ENCODE data around the gene CDCP2.

DNA sequence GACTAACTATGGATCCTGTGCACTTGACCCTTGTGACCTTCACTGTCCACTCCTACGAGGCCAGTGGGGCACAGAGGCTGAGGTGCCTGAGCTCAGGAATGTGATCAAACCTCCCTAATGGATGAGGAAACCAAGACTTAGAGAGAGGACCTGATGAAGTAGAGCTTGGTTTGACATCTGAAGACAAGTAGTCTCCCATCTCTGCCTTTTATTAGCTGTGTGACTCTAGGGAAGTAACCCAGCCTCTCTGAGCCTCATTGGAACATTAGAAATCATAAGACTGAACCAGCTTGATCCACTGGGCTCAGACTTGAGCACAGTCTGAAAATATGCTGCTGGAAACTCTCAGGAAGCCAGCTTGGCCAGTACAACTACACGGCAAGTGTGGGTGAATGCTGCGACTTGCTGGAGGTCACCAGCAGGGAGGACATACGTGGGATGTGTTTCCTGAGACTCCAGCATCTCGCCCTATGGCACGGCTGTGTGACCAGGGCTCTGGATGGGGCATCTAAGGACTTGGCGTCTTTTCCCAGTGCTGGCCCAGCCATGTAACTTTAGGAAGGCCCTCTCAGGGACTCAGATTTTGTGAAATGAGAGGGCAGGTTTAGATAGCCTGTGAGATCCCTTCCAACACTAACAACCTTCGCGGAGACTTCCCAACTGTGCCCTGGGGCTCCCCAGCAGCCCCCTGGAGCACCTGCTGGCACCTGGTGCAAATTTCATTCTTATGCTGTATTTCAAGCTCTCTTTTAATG, 10.5 kb downstream of the CDCP2 start:
- no peak for TF ChIP-seq EZH2 (IDR thresholded peaks at IDR 0.05; ENCODE audit: borderline replicate concordance, low read length)
- TF ChIP-seq, protein P1, sequence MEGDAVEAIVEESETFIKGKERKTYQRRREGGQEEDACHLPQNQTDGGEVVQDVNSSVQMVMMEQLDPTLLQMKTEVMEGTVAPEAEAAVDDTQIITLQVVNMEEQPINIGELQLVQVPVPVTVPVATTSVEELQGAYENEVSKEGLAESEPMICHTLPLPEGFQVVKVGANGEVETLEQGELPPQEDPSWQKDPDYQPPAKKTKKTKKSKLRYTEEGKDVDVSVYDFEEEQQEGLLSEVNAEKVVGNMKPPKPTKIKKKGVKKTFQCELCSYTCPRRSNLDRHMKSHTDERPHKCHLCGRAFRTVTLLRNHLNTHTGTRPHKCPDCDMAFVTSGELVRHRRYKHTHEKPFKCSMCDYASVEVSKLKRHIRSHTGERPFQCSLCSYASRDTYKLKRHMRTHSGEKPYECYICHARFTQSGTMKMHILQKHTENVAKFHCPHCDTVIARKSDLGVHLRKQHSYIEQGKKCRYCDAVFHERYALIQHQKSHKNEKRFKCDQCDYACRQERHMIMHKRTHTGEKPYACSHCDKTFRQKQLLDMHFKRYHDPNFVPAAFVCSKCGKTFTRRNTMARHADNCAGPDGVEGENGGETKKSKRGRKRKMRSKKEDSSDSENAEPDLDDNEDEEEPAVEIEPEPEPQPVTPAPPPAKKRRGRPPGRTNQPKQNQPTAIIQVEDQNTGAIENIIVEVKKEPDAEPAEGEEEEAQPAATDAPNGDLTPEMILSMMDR (conservative IDR thresholded peaks at IDR 0.05 in 1 of 2, IDR thresholded peaks at IDR 0.05 in 1 of 2; ENCODE audit: extremely low read depth in 1 of 2, insufficient read depth in 1 of 2, low read depth in 1 of 2, low read length in 2 of 2): no peak
